ENCODE data around the gene DHX29. TPM values are rescaled to one million over a fixed set of nuclear protein-coding genes. Genes with fewer than 3 reads are reported as not detected.

DHX29 gene
- total RNA-seq, 1 experiment from 2014 or later: 30.3 TPM

GRCh38 chr5:55289808-55290207, 17.7 kb downstream of the DHX29 start:
- H2AK5ac ChIP-seq (ENCODE audit: insufficient read length, low read length): no peak overlapping the region
- H3K27me3 Mint-ChIP-seq (ENCODE audit: low read depth): no peaks in the 10 kb centered on the region
- H3K4me1 ChIP-seq (ENCODE audit: insufficient read depth, low read length): no peaks in the 10 kb centered on the region
- no peak overlapping the region for H3K23ac ChIP-seq (ENCODE audit: insufficient read length, low read depth, low read length)
- no peak overlapping the region for H3K27ac Mint-ChIP-seq
- H3K9me3 ChIP-seq (ENCODE audit: control insufficient read depth, low read depth, low read length): no peaks in the 10 kb centered on the region
- H3K36me3 Mint-ChIP-seq (ENCODE audit: insufficient read depth in 1 of 3, low read depth in 3 of 3): peaks cover 20 to 71% (median 49%) of the 10 kb centered on the region in 3 experiments; a peak in 6 of 7 replicates
- TF ChIP-seq, protein P1, sequence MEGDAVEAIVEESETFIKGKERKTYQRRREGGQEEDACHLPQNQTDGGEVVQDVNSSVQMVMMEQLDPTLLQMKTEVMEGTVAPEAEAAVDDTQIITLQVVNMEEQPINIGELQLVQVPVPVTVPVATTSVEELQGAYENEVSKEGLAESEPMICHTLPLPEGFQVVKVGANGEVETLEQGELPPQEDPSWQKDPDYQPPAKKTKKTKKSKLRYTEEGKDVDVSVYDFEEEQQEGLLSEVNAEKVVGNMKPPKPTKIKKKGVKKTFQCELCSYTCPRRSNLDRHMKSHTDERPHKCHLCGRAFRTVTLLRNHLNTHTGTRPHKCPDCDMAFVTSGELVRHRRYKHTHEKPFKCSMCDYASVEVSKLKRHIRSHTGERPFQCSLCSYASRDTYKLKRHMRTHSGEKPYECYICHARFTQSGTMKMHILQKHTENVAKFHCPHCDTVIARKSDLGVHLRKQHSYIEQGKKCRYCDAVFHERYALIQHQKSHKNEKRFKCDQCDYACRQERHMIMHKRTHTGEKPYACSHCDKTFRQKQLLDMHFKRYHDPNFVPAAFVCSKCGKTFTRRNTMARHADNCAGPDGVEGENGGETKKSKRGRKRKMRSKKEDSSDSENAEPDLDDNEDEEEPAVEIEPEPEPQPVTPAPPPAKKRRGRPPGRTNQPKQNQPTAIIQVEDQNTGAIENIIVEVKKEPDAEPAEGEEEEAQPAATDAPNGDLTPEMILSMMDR (conservative IDR thresholded peaks at IDR 0.05): no peak
- no peak overlapping the region for H3K9ac ChIP-seq (ENCODE audit: extremely low read depth, insufficient read length, low read length)
- no peak overlapping the region for H3K4ac ChIP-seq (ENCODE audit: low read depth, low read length)
- no peak overlapping the region for H2BK15ac ChIP-seq (ENCODE audit: low read depth, low read length)
- no peak overlapping the region for H2BK120ac ChIP-seq (ENCODE audit: low read depth, low read length, poor library complexity, severe bottlenecking)
- H2BK20ac ChIP-seq (ENCODE audit: low read depth, low read length, poor library complexity, severe bottlenecking): no peak overlapping the region
- no peak overlapping the region for H3T11ph ChIP-seq (ENCODE audit: low read length)
- no peak overlapping the region for H3K27ac ChIP-seq (ENCODE audit: insufficient read length, low read depth, low read length)
- no peaks in the 10 kb centered on the region for H3K79me2 ChIP-seq (ENCODE audit: insufficient read depth, low read length)
- no peaks in the 10 kb centered on the region for H4K20me1 ChIP-seq (ENCODE audit: control insufficient read depth, insufficient read depth, insufficient read length)
- no peak overlapping the region for H4K91ac ChIP-seq (ENCODE audit: insufficient read length, low read depth, low read length)
- no peaks in the 10 kb centered on the region for H3K23me2 ChIP-seq (ENCODE audit: insufficient read length, low read depth, low read length, poor library complexity, severe bottlenecking)
- no peak overlapping the region for H3K4me2 ChIP-seq (ENCODE audit: insufficient read depth, insufficient read length, low read length)
- no peak overlapping the region for H2BK12ac ChIP-seq (ENCODE audit: insufficient read length, low read depth, low read length)
- H3K4me1 Mint-ChIP-seq: no peaks in the 10 kb centered on the region
- H3K18ac ChIP-seq (ENCODE audit: insufficient read length, low read depth, low read length): no peak overlapping the region
- H4K8ac ChIP-seq (replicated peaks; ENCODE audit: insufficient read length, low read depth, low read length): no peak overlapping the region
- H3K79me1 ChIP-seq (ENCODE audit: insufficient read depth, low read depth, low read length, poor library complexity, severe bottlenecking): no peaks in the 10 kb centered on the region
- no peak overlapping the region for H2AFZ ChIP-seq (ENCODE audit: low read length)
- H2BK5ac ChIP-seq (ENCODE audit: insufficient read length, low read length): no peak overlapping the region
- H3K4me3 Mint-ChIP-seq: no peak overlapping the region
- H3K27me3 ChIP-seq (ENCODE audit: insufficient read depth, low read length): no peaks in the 10 kb centered on the region
- no peak overlapping the region for H4K5ac ChIP-seq (ENCODE audit: insufficient read length, low read depth, low read length)
- H3K56ac ChIP-seq (ENCODE audit: insufficient read length, low read depth, low read length): no peak overlapping the region
- H3K14ac ChIP-seq (ENCODE audit: insufficient read depth, low read length): no peak overlapping the region
- DNase-seq: no peak
- H3K9me3 Mint-ChIP-seq: no peaks in the 10 kb centered on the region

All from H9 (cell line).